HG02973 (cell line): Measurements from ENCODE around the gene UBN2.
"Not testable (repeated sequence)": the region's sequence is repeated elsewhere in the genome, so short reads cannot be mapped to it uniquely, and the experiment has no call there.

Experiments
- ATAC-seq: cut with Tn5 transposase; IDR thresholded peaks from one replicate; pipeline ENCODE4 v1.9.1; 2021; ENCODE audit warnings: moderate library complexity; ENCODE audit not compliant: unreplicated experiment

UBN2 gene

GRCh38 chr7:139230774-139231512 lies at the start of gene UBN2:
Gene UBN2 (plus strand): TSS chr7:139231237. CDS start chr7:139231485, 248 bp downstream.
- peak; percentile 98 for ATAC-seq

DNA sequence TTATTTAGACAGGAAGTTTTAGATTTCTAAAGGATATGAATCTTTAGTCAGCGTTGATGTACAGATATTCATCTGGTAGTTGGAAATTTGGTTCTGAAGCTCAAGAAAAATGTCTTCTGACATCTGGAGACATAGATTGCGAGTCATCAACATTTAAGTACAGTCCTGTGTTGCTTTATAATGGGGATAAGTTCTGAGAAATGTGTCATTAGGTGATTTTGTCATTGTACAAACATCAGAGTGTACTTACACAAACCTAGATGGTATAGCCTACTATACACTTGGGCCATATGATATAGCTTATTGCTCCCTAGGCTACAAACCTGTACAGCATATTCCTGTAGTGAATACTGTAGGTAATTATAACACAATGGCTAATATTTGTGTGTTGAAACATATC lies 49.6 kb upstream of the UBN2 start:
- ATAC-seq = no peak

DNA sequence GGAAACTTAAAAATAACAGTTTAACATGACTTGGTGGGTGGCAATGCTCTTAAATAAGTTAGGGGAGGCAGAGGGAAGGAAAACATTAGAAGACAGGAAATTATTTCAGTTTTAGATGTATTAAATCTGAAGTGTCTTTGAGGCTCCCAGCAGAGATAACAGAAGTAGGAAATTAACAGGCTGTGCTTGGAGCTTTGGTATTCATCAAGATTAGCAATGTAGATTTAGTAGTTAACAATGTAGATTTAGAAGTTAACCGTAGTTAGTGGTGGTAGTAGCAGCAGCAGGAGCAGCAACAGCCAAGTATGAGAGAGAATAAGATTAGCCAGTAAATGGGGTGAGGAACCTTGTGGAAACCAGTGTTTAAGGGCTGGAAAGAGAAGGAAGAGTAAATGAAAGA lies 48.7 kb upstream of the UBN2 start:
- ATAC-seq = no peak

DNA sequence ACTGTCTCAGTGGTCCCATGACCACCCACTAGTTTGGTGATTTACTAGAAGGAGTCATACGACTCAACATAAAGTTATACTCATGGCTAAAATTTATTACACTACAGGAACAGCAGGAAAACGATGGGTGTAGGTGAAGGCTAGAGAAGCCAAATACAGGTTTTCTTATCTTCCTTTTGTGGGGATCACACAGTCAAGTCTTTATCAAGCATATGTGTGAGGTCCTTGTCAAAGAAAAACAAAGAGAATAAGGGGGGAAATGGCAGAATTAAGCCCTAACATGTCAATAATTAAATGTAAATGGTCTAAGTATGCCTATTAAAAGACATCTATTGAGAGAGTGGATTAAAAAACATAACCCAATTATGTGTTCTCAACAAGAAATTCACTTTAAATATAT lies 47.8 kb upstream of the UBN2 start:
- no peak for ATAC-seq

DNA sequence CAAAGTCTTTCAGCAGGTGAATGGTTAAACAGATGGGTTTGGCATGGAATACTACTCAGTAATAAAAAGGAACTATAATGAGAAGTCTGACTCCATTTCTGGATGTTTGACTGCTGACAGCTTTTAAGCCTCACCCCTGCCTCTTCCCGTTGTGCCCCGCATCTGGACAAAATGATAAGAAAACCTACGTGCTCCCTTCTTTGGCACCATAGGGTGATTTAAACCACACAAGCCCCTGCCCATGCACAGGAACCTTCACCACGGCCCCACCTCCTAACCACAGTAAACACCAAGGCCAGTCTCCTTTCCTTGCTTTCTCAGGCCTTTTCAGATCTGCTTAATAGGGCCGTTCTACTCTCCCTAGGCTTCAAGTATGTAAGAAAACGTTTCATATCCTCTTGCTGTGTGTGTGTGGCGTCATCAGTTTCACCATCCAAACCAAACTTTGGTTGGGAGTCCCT lies 47.1 kb upstream of the UBN2 start:
- no peak for ATAC-seq

GRCh38 chr7:139186146-139186545 lies 44.9 kb upstream of the UBN2 start:
- ATAC-seq = no peak

- no peak for ATAC-seq
Measured at GRCh38 chr7:139189357-139189756, 41.7 kb upstream of the UBN2 start.

DNA sequence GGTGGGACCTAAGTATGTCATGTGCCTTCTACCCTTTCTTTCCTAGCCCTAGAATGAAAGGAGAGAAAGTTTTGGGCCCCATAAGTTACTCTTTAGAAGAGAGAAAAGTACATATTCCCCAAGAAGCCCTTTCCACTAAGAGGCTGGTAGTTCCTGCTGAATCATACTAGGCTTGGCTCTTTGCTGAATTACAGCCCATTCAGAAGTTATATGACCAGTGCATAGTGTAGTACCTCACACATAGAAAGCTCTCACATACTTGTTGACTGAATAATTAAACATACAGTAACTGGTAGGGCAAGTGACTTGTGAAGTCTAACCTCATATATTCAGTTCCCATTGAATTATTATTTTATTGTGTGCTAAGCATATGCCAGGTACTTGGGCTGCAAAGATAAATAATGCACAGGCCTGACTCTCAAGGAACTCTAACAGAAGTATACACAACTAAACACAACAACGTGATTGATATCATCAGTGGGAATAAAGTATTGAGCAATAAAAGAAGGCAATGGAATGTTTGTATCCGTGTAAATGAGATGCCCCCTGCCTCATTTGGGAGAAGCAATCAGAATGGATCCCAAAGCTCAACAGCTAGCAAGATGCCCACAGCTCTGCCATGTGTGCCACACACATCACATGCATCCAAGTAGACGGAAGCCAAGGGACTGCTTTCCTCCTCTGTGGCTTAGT lies 38.9 kb upstream of the UBN2 start:
- no peak for ATAC-seq

- no peak for ATAC-seq
Measured at GRCh38 chr7:139200382-139200781, 30.7 kb upstream of the UBN2 start.

DNA sequence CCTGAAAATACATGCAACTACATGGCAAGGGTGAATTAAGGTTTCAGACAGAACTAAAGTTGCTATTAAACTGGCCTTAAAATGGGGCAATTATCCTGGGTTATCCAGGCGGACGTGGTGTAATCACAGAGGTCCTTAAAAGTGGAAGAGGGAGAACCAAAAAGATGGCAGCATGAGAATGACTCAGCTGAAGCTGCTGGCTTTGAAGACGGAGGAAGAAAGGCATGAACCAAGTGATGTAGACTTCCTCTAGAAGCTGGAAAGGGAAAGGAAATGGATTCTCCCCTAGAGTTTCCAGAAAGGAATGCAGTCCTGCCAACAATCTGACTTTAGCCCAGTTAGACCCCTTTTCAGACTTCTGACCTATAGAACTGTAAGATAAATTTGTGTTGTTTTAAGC lies 27.0 kb upstream of the UBN2 start:
- ATAC-seq = no peak

DNA sequence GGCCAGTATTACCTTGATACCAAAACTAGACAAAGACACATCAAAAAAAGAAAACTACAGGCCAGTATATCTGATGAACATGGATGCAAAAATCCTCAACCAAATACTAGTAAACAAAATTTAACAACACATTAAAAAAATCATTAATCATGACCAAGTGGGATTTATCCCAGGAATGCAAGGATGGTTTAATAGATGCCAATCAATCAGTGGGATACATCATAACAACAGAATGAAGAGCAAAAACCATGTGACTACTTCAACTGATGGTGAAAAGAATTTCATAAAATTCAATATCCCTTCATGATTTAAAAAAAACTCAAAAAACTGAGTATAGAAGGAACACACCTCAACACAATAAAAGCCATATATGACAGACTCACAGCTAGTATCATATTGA lies 25.2 kb upstream of the UBN2 start:
- no peak for ATAC-seq

DNA sequence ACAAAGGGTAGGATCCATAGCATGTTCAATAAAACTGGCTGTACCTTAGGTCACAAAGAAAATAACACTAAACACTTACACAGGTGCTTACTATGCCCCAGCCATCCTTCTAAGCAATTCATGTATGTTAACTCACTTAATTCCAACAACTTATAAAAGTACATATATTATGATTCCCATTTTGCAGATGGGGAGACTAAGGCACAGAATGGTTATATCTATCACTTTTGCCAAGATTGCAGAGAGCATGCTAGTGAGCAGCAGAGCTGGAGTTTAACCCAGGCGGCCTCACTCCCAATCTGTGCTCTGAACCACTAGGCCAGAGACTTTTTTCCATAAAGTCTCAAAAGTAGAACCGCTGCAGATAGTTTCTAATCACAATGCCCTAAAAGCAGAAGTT lies 18.9 kb upstream of the UBN2 start:
- ATAC-seq = no peak

DNA sequence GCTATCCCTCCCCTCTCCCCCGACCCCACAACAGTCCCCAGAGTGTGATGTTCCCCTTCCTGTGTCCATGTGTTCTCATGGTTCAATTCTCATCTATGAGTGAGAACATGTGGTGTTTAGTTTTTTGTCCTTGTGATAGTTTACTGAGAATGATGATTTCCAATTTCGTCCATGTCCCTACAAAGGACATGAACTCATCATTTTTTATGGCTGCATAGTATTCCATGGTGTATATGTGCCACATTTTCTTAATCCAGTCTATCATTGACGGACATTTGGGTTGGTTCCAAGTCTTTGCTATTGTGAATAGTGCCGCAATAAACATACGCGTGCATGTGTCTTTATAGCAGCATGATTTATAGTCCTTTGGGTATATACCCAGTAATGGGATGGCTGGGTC lies 17.5 kb upstream of the UBN2 start:
- ATAC-seq = not testable (repeated sequence)

DNA sequence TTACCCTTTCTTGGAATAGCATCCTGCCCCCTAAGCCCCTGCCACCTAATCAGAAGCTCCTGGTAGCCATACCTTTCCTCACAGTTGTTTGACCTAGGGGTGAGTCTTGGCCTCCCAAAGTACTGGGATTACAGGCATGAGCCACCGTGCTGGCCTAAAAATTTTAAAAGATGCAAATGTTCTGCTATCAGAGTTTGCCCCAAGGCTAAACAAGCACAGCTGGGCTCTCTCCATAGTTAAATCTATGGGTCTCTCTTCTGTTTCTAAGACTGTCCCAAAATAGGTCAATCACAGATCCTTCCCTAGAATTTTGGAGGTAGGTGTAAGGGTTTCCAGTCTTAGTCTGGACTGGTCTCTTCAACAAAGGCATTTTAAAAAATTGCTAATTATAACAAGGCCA lies 12.9 kb upstream of the UBN2 start:
- ATAC-seq = no peak

- ATAC-seq = no peak
Measured at GRCh38 chr7:139224219-139224618, 6.8 kb upstream of the UBN2 start.

DNA sequence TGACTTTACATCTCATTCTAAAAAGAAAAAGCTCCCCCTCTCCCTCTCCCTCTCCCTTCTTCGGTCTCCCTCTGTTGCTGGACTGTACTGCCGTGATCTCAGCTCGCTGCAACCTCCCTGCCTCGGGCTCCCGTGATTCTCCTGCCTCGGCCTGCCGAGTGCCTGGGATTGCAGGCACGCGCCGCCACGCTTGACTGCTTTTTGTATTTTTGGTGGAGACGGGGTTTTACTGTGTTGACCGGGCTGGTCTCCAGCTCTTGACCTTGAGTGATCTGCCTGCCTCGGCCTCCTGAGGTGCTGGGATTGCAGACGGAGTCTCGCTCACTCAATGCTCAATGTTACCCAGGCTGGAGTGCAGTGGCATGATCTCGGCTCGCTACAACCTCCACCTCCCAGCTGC lies 6.2 kb upstream of the UBN2 start:
- ATAC-seq = not testable (repeated sequence)

- ATAC-seq = not testable (repeated sequence)
Measured at GRCh38 chr7:139225286-139226157, 5.5 kb upstream of the UBN2 start.

GRCh38 chr7:139226158-139226515 lies 4.9 kb upstream of the UBN2 start:
- ATAC-seq = not testable (repeated sequence)

DNA sequence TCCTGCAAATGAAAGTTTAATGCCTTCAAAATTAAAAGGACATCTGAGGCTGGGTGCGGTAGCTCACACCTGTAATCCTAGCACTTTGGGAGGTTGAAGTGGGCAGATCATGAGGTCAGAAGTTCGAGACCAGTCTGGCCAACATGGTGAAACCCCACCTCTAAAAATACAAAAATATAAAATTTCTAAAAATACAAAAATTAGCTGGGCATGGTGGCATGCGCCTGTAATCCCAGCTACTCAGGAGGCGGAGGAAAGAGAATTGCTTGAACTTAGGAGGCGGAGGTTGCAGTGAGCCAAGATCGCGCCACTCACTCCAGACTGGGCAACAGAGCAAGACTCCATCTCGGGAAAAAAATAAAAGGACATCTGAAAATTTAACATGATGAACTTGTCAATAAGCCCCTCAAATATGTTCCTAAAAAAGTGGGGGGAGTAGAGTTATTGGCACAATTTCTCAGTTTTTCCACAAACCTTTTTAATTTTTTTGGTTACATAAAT lies 4.0 kb upstream of the UBN2 start:
- ATAC-seq = not testable (repeated sequence)

DNA sequence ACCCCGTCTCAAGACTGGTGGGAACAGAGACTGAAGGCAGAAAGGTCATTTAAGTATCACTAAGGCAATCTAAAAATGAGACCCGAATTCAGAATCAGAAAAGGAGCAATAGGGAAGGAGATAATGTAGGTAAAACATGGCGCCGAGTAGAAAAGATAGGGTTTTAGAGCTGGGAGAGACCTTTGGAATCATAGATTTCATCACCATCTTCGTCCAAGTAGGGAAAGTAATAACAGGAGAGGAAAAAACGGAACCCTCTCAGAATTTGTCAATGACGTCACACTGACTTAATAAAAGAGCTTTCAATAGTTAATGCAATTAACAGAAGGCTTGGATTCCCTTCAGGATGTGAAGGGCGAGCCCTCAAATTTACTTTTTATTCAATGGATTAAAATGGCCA lies 1.0 kb upstream of the UBN2 start:
- ATAC-seq = no peak

DNA sequence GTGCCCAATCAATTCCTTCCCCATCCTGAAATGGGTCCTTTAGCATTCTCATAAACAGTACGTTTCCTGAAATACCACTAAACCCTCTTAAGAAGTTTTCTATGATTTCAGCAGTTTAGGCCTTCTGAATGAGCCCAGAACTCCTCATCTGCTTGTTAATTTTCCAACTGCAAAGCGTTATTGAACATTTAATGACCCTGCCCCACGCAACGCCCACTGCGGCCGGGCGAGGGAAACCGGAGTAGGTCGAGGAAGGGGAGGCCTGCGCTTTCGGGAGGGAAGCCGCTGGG lies 608 bp upstream of the UBN2 start:
- ATAC-seq = no peak
